ENCODE results near the gene EMX2. TPM values are rescaled to one million over a fixed set of nuclear protein-coding genes. Genes with fewer than 3 reads are reported as not detected.
A peak's percentile ranks its signal among the peaks of the same experiment; 100 is the strongest.

EMX2 gene
- total RNA-seq (2014; rRNA removed; shearing (Covaris generic); ENCODE audit: low replicate concordance): not detected in 2 replicates

DNA sequence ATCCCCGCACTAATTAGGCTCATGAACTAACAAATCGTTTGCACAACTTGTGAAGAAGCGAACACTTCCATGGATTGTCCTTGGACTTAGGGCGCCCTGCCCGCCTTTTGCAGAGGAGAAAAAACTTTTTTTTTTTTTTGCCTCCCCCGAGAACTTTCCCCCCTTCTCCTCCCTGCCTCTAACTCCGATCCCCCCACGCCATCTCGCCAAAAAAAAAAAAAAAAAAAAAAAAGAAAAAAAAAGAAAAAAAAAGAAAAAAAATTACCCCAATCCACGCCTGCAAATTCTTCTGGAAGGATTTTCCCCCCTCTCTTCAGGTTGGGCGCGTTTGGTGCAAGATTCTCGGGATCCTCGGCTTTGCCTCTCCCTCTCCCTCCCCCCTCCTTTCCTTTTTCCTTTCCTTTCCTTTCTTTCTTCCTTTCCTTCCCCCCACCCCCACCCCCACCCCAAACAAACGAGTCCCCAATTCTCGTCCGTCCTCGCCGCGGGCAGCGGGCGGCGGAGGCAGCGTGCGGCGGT is at the start of gene EMX2:
EMX2 (plus strand) TSS at position 41 of the 519 bp plus-strand sequence. CDS start 522 bp downstream, outside the sequence.
- Histone ChIP-seq H3K79me2 (ENCODE audit: low read length) (no peaks in the 10 kb centered on the region), H4K20me1 (ENCODE audit: insufficient read depth, low read depth, low read length) (no peaks in the 10 kb centered on the region), H3K27me3 (ENCODE audit: low read length) (no peaks in the 10 kb centered on the region), H3K9me2 (replicated peaks; ENCODE audit: insufficient read depth, low read length) (no peaks in the 10 kb centered on the region), H3K4me2 (ENCODE audit: low read depth, low read length, poor library complexity, severe bottlenecking) (no peak within 1 kb of the TSS), H3K9me3 (ENCODE audit: low read length) (no peaks in the 10 kb centered on the region), H3K36me3 (ENCODE audit: insufficient read depth, low read length) (no peaks in the 10 kb centered on the region), H3K27ac (ENCODE audit: low read length) (no peak within 1 kb of the TSS), H2AFZ (ENCODE audit: low read length) (no peak within 1 kb of the TSS), H3K4me3 (ENCODE audit: low read length) (no peak within 1 kb of the TSS), H3K9ac (ENCODE audit: low read length) (no peak within 1 kb of the TSS), H3K4me1 (ENCODE audit: low read length) (no peaks in the 10 kb centered on the region)
- no peak for DNase-seq

DNA sequence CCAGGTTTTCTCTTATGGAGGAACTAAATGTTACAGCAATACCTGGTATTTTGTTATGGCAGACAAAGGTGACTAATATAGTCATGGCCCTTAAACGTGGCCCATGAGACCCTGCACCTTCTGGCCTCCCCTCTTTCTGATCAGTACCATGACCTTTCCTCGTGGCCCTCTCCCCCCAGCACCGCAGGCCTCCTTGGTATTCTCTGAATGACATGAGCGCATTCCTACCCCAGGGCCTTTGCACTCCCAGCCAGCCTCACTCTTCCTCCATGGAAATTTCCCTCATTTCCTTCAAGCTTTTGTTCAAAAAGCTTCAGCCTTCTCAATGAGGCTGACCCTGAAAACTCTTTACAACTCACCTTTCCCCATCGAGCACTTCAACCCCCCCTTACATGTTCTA is 46.5 kb upstream of the EMX2 start:
- H3K27me3 ChIP-seq (ENCODE audit: low read length): no peaks in the 10 kb centered on the region
- no peak overlapping the region for H2AFZ ChIP-seq (ENCODE audit: low read length)
- H3K79me2 ChIP-seq (ENCODE audit: low read length): no peaks in the 10 kb centered on the region
- H3K4me1 ChIP-seq (ENCODE audit: low read length): peaks cover 7% of the 10 kb centered on the region
- no peaks in the 10 kb centered on the region for H3K9me2 ChIP-seq (replicated peaks; ENCODE audit: insufficient read depth, low read length)
- H4K20me1 ChIP-seq (ENCODE audit: insufficient read depth, low read depth, low read length): no peaks in the 10 kb centered on the region
- H3K9ac ChIP-seq (ENCODE audit: low read length): no peak overlapping the region
- H3K36me3 ChIP-seq (ENCODE audit: insufficient read depth, low read length): no peaks in the 10 kb centered on the region
- H3K4me3 ChIP-seq (ENCODE audit: low read length): no peak overlapping the region
- H3K9me3 ChIP-seq (ENCODE audit: low read length): no peaks in the 10 kb centered on the region
- no peak overlapping the region for H3K27ac ChIP-seq (ENCODE audit: low read length)
- no peak for DNase-seq
- no peak overlapping the region for H3K4me2 ChIP-seq (ENCODE audit: low read depth, low read length, poor library complexity, severe bottlenecking)

DNA sequence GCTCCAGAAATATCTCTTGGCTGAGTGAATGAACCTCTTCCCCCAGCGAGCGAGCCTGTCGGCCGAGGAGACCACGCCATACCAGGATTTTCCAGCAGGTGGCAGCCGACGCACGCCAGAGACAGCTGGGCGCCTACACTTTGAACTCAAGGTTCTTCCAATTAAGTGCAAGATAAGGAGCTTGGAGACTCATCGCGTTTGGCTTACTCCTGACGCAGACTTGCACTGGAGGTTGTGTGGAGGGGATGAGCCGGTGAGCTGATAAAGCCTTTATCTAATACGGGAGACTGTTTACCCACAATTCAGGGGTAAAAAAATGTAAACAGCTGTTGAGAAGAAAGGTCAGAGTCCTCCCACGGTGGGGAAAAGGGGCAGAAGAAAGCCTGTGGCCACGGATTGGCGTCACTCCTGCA is 45.9 kb upstream of the EMX2 start:
- DNase-seq: peak; percentile 91
- no peak overlapping the region for H3K27ac ChIP-seq (ENCODE audit: low read length)
- peaks cover 7% of the 10 kb centered on the region for H3K4me1 ChIP-seq (ENCODE audit: low read length)
- no peaks in the 10 kb centered on the region for H4K20me1 ChIP-seq (ENCODE audit: insufficient read depth, low read depth, low read length)
- H3K9me3 ChIP-seq (ENCODE audit: low read length): no peaks in the 10 kb centered on the region
- H3K9ac ChIP-seq (ENCODE audit: low read length): no peak overlapping the region
- no peak overlapping the region for H3K4me2 ChIP-seq (ENCODE audit: low read depth, low read length, poor library complexity, severe bottlenecking)
- no peak overlapping the region for H3K4me3 ChIP-seq (ENCODE audit: low read length)
- H3K79me2 ChIP-seq (ENCODE audit: low read length): no peaks in the 10 kb centered on the region
- H3K9me2 ChIP-seq (replicated peaks; ENCODE audit: insufficient read depth, low read length): no peaks in the 10 kb centered on the region
- no peaks in the 10 kb centered on the region for H3K27me3 ChIP-seq (ENCODE audit: low read length)
- H3K36me3 ChIP-seq (ENCODE audit: insufficient read depth, low read length): no peaks in the 10 kb centered on the region
- no peak overlapping the region for H2AFZ ChIP-seq (ENCODE audit: low read length)

DNA sequence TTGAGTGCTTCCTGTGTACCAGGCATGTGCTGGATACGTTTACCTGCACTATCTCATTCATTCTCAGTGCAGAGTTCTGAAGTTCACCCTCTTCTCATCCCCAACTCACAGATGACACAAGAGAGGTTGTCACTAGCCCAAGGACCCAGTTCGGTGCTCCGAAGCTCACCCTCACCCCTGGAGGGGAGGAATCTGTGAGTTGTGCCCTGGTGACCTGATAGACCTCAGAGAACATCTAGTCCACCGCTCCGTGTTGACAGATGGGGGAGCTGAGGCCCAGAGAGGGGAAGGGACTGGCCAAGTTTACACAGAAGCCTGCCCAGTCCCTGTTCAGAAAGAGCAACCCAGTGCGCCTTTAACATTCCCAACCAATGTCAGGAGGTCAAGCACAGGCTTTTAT is 44.8 kb upstream of the EMX2 start:
- no peaks in the 10 kb centered on the region for H3K36me3 ChIP-seq (ENCODE audit: insufficient read depth, low read length)
- no peaks in the 10 kb centered on the region for H4K20me1 ChIP-seq (ENCODE audit: insufficient read depth, low read depth, low read length)
- H3K9me2 ChIP-seq (replicated peaks; ENCODE audit: insufficient read depth, low read length): no peaks in the 10 kb centered on the region
- no peak overlapping the region for H3K4me3 ChIP-seq (ENCODE audit: low read length)
- H3K27ac ChIP-seq (ENCODE audit: low read length): no peak overlapping the region
- H3K9ac ChIP-seq (ENCODE audit: low read length): no peak overlapping the region
- no peaks in the 10 kb centered on the region for H3K79me2 ChIP-seq (ENCODE audit: low read length)
- H2AFZ ChIP-seq (ENCODE audit: low read length): no peak overlapping the region
- no peaks in the 10 kb centered on the region for H3K27me3 ChIP-seq (ENCODE audit: low read length)
- H3K4me1 ChIP-seq (ENCODE audit: low read length): peaks cover under 1% of the 10 kb centered on the region; the same call in 1 of the 2 replicates
- H3K9me3 ChIP-seq (ENCODE audit: low read length): no peaks in the 10 kb centered on the region
- DNase-seq: no peak
- H3K4me2 ChIP-seq (ENCODE audit: low read depth, low read length, poor library complexity, severe bottlenecking): no peak overlapping the region

DNA sequence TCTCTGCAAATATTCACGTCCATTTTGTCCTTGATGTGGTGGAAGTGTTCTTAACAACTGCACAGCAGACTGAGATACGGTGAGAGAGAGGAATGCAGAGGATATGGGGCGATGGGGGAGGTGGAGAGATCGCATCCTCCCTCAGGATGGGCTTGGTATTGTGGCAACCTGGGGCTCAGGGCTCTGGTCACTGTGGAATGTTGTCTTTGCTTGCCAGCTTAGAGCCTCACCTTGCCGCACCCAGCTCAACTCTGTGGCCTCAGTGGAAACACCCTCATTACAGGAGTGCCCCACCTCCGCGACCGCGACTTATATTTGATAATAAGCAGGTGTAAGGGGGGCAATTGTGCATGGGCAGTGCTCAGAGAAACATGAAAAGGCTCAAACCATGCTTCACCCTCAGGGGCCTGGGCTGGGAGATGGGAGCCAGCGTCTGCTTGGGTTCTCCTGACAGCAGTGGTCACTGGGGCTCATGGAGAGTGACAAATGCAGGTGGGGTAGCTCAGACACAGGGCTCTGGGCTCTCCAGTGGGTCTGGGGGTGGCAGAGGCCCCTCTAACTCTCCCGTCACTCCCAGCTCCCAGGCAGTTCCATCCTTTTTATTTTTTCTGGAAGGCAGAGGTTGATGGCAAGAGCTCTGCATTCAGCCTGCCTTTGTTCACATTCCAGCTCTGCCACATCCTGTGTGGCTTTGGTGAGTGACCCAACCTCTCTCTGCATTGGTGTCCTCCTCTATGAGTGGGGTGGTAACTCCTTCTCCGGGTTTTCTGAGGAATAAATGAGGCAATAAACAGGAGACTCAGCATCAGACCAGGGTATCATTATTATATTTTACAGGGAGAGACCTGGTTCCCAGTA is 43.1 kb upstream of the EMX2 start:
- no peak overlapping the region for H3K4me2 ChIP-seq (ENCODE audit: low read depth, low read length, poor library complexity, severe bottlenecking)
- no peaks in the 10 kb centered on the region for H4K20me1 ChIP-seq (ENCODE audit: insufficient read depth, low read depth, low read length)
- no peaks in the 10 kb centered on the region for H3K4me1 ChIP-seq (ENCODE audit: low read length)
- no peak for DNase-seq
- H3K9me2 ChIP-seq (replicated peaks; ENCODE audit: insufficient read depth, low read length): no peaks in the 10 kb centered on the region
- no peaks in the 10 kb centered on the region for H3K36me3 ChIP-seq (ENCODE audit: insufficient read depth, low read length)
- no peaks in the 10 kb centered on the region for H3K27me3 ChIP-seq (ENCODE audit: low read length)
- H3K9ac ChIP-seq (ENCODE audit: low read length): no peak overlapping the region
- no peak overlapping the region for H2AFZ ChIP-seq (ENCODE audit: low read length)
- H3K27ac ChIP-seq (ENCODE audit: low read length): no peak overlapping the region
- H3K79me2 ChIP-seq (ENCODE audit: low read length): no peaks in the 10 kb centered on the region
- H3K9me3 ChIP-seq (ENCODE audit: low read length): no peaks in the 10 kb centered on the region
- H3K4me3 ChIP-seq (ENCODE audit: low read length): no peak overlapping the region

DNA sequence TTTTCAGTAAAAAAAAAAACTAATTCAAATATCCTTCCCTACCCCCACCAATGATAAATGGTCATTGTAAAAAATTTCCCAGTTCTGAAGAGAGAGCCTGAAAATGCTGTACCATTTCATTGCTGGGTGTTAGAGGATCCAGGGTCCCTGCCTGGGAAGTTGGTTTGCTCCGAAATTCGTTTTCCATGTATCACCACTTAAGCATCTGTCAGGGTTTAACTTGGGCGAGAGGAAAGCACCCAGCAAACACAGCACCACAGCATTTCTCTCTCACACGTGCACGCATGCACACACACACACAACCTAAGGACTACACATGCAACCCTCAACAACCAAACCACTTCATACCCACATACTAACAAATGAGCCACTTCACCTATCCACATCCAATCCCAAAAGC is 42.1 kb upstream of the EMX2 start:
- no peaks in the 10 kb centered on the region for H3K9me3 ChIP-seq (ENCODE audit: low read length)
- H3K79me2 ChIP-seq (ENCODE audit: low read length): no peaks in the 10 kb centered on the region
- H2AFZ ChIP-seq (ENCODE audit: low read length): no peak overlapping the region
- H3K4me1 ChIP-seq (ENCODE audit: low read length): no peaks in the 10 kb centered on the region
- no peak overlapping the region for H3K27ac ChIP-seq (ENCODE audit: low read length)
- DNase-seq: no peak
- no peaks in the 10 kb centered on the region for H3K36me3 ChIP-seq (ENCODE audit: insufficient read depth, low read length)
- H3K9ac ChIP-seq (ENCODE audit: low read length): no peak overlapping the region
- H3K27me3 ChIP-seq (ENCODE audit: low read length): no peaks in the 10 kb centered on the region
- H4K20me1 ChIP-seq (ENCODE audit: insufficient read depth, low read depth, low read length): no peaks in the 10 kb centered on the region
- H3K9me2 ChIP-seq (replicated peaks; ENCODE audit: insufficient read depth, low read length): no peaks in the 10 kb centered on the region
- no peak overlapping the region for H3K4me2 ChIP-seq (ENCODE audit: low read depth, low read length, poor library complexity, severe bottlenecking)
- no peak overlapping the region for H3K4me3 ChIP-seq (ENCODE audit: low read length)

DNA sequence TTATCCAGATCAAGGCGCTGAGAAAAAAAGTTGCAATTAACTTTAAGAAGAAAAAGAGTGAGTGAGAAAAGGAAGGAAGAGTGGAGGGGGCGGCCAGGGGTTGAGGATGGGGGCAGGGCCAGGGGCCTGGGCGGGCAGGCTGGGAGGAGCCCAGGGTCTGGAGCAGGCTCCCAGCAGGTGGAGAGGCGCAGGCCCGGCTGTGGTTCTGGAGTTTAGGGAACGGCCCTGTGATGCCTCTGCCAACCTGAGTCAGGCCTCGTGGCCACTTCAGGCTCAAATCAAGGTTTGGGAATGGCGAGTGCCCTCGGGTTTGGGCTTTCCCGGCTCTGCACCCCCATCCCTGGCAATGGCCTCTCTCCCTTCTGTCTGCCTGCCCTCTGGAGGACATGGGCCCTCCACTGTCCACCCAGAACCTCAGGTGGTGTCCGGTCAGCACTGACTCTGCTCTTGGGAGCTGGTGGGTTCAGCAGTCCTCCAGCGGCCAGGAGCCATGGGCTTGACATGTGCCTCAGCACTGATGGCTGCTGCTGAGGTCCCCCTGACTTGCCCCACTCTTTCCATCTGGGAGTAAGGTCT is 41.0 kb upstream of the EMX2 start:
- Histone ChIP-seq H3K27me3 (ENCODE audit: low read length) (no peaks in the 10 kb centered on the region), H3K27ac (ENCODE audit: low read length) (no peak overlapping the region), H3K36me3 (ENCODE audit: insufficient read depth, low read length) (no peaks in the 10 kb centered on the region), H3K9me2 (replicated peaks; ENCODE audit: insufficient read depth, low read length) (no peaks in the 10 kb centered on the region), H3K4me3 (ENCODE audit: low read length) (no peak overlapping the region), H3K4me2 (ENCODE audit: low read depth, low read length, poor library complexity, severe bottlenecking) (no peak overlapping the region), H3K4me1 (ENCODE audit: low read length) (no peaks in the 10 kb centered on the region), H3K79me2 (ENCODE audit: low read length) (no peaks in the 10 kb centered on the region), H3K9ac (ENCODE audit: low read length) (no peak overlapping the region), H2AFZ (ENCODE audit: low read length) (no peak overlapping the region), H3K9me3 (ENCODE audit: low read length) (no peaks in the 10 kb centered on the region), H4K20me1 (ENCODE audit: insufficient read depth, low read depth, low read length) (no peaks in the 10 kb centered on the region)
- no peak for DNase-seq

DNA sequence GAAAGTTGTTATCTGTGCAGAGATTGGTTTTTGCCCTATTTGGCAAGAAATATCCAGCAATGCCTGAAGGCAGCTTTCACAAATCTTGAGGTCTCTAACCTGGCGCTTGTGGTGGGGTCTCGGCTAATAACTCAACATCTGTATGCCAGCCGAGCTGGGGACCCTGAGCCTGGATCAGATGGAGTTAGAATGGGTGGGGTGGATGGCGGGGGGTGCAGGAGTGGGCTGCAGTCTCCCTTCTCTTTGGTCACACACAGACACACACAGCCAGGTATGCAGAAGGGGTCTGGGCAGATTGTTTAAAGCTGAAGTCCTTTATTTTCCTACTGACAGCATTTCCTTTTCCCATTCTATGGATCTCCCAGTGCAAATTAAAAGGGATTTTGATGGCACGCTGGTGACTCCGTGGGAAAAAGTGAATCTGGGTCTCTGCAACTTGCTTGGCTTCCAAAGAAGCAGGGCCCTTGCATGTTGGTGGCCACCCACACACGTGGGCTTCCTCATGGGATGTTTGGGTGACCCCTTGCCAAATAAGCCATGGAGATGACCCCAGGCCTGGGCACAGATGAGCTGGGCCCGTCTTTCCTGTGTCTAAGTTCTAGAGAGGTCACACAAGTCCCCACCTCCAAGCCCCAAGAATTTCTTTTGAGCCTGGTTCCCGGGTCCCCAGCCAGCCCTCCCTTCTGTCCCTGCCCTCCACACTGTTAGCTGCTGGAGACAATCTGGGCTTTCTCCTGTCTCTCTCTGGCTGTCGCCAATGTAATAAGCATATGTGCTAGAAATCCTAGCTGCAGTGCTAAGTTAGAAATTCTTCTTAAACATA is 39.9 kb upstream of the EMX2 start:
- H3K4me1 ChIP-seq (ENCODE audit: low read length): no peaks in the 10 kb centered on the region
- no peak overlapping the region for H3K4me2 ChIP-seq (ENCODE audit: low read depth, low read length, poor library complexity, severe bottlenecking)
- H3K9ac ChIP-seq (ENCODE audit: low read length): no peak overlapping the region
- H3K4me3 ChIP-seq (ENCODE audit: low read length): no peak overlapping the region
- H3K36me3 ChIP-seq (ENCODE audit: insufficient read depth, low read length): no peaks in the 10 kb centered on the region
- H2AFZ ChIP-seq (ENCODE audit: low read length): no peak overlapping the region
- H3K27ac ChIP-seq (ENCODE audit: low read length): no peak overlapping the region
- no peaks in the 10 kb centered on the region for H3K9me2 ChIP-seq (replicated peaks; ENCODE audit: insufficient read depth, low read length)
- no peak for DNase-seq
- H4K20me1 ChIP-seq (ENCODE audit: insufficient read depth, low read depth, low read length): no peaks in the 10 kb centered on the region
- no peaks in the 10 kb centered on the region for H3K27me3 ChIP-seq (ENCODE audit: low read length)
- H3K9me3 ChIP-seq (ENCODE audit: low read length): no peaks in the 10 kb centered on the region
- no peaks in the 10 kb centered on the region for H3K79me2 ChIP-seq (ENCODE audit: low read length)

Data from Karpas-422 (cell line).